Gastroesophageal sphincter (tissue), 3 donors: ENCODE data around the gene CMIP.

Experiments
- CTCF ChIP-seq, 4 experiments: fragments of 200-600 bp in 2 of 4; fragments of 450-650 bp in 2 of 4; sonication (generic) in 1 of 4; IDR thresholded peaks; one replicate each; pipeline ENCODE4 v1.5.1; 2017 to 2019; ENCODE audit warnings: antibody characterized with exemption in 4 of 4, mild to moderate bottlenecking in 2 of 4, moderate library complexity in 2 of 4
- POLR2AphosphoS5 ChIP-seq: sonication (generic); formaldehyde crosslinking; IDR thresholded peaks from one replicate; pipeline ENCODE4 v1.6.1; 2017; ENCODE audit warnings: antibody characterized with exemption

GRCh38 chr16:81665588-81665987 is 221.0 kb downstream of the CMIP start:
- TF ChIP-seq CTCF (IDR thresholded peaks at IDR 0.05) (no peak), POLR2AphosphoS5 (no peak)
